GM19351 (cell line): ENCODE measurements around the gene UPK3BL1.
A peak's percentile ranks its signal among the peaks of the same experiment; 100 is the strongest.
"Not testable (repeated sequence)": the region's sequence is repeated elsewhere in the genome, so short reads cannot be mapped to it uniquely, and the experiment has no call there.

Source experiments
- ATAC-seq: cut with Tn5 transposase; IDR thresholded peaks from one replicate; pipeline ENCODE4 v1.9.1; 2021; ENCODE audit warnings: mild to moderate bottlenecking, moderate library complexity; ENCODE audit not compliant: unreplicated experiment

Gene UPK3BL1

GRCh38 chr7:102630622-102631021, 12.0 kb downstream of the UPK3BL1 start:
- not testable (repeated sequence) for ATAC-seq

GRCh38 chr7:102627271-102627904, 15.2 kb downstream of the UPK3BL1 start:
- not testable (repeated sequence) for ATAC-seq

GRCh38 chr7:102618122-102618521, 24.5 kb downstream of the UPK3BL1 start:
- ATAC-seq: not testable (repeated sequence)

GRCh38 chr7:102616507-102617125, 26.0 kb downstream of the UPK3BL1 start, which contains the start of gene RASA4:
RASA4 (minus strand) TSS chr7:102616756; CDS start chr7:102616689, 67 bp downstream.
- ATAC-seq: peak; percentile 66

- ATAC-seq: not testable (repeated sequence)
Measured at GRCh38 chr7:102615930-102616329, 26.7 kb downstream of the UPK3BL1 start.

- ATAC-seq: not testable (repeated sequence)
Measured at GRCh38 chr7:102614873-102615272, 27.7 kb downstream of the UPK3BL1 start.

- peak; percentile 13 for ATAC-seq
Measured at GRCh38 chr7:102614346-102614697, 28.3 kb downstream of the UPK3BL1 start.

- peak; percentile 66 for ATAC-seq
Measured at GRCh38 chr7:102613575-102614345, 28.8 kb downstream of the UPK3BL1 start.

GRCh38 chr7:102611675-102612325, 30.8 kb downstream of the UPK3BL1 start:
- ATAC-seq: not testable (repeated sequence)

GRCh38 chr7:102611013-102611674, 31.4 kb downstream of the UPK3BL1 start:
- peak; percentile 38 for ATAC-seq

GRCh38 chr7:102610441-102610840, 32.1 kb downstream of the UPK3BL1 start:
- not testable (repeated sequence) for ATAC-seq

GRCh38 chr7:102609734-102610133, 32.9 kb downstream of the UPK3BL1 start:
- not testable (repeated sequence) for ATAC-seq

- not testable (repeated sequence) for ATAC-seq
Measured at GRCh38 chr7:102606848-102607247, 35.7 kb downstream of the UPK3BL1 start.

- ATAC-seq: not testable (repeated sequence)
Measured at GRCh38 chr7:102604431-102605145, 38.0 kb downstream of the UPK3BL1 start.

GRCh38 chr7:102602317-102602716, 40.3 kb downstream of the UPK3BL1 start:
- not testable (repeated sequence) for ATAC-seq

- ATAC-seq: not testable (repeated sequence)
Measured at GRCh38 chr7:102599699-102600098, 42.9 kb downstream of the UPK3BL1 start.

GRCh38 chr7:102596036-102596435, 46.6 kb downstream of the UPK3BL1 start:
- not testable (repeated sequence) for ATAC-seq

- peak; percentile 59 for ATAC-seq
Measured at GRCh38 chr7:102593637-102594334, 48.8 kb downstream of the UPK3BL1 start.

GRCh38 chr7:102592477-102593019, 50.0 kb downstream of the UPK3BL1 start:
- ATAC-seq: peak; percentile 58
